ENCODE data around the gene GLT1D1.

The GLT1D1 gene

GRCh38 chr12:128966203-128966810 is 113.0 kb downstream of the GLT1D1 start:
- DNase-seq (ENCODE audit: low read depth), result no peak

GRCh38 chr12:128968668-128969067 is 115.4 kb downstream of the GLT1D1 start:
- no peak for DNase-seq (ENCODE audit: low read depth)

DNA sequence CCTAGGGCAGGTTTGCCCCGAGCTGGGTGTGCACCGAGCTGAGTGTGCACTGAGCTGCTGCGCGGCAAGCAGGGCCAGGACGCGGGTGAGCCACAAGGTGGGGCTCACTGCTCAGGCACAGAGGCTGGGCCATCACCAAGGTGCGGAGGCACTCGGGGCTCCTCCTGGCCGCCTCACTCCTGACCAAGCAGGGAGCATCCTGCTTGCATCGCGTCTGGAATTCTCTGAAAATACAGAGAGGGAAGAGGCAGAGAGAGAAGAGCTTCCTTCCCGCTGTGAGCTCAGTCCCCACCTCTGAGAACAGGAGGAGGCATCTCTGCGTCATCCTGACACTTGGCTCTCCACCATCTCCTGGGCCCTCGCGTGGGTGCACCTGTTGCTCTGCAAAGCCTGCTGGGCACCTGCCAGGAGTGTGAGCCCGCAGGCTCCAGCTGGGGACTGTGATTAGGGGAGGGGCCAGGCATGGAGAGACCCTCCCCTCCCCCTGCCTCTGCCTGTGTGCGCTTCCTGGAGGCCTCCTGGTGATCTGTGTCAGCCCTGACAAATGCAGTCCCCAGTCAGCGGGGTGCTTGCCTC is 116.3 kb downstream of the GLT1D1 start:
- DNase-seq (ENCODE audit: low read depth), result no peak

GRCh38 chr12:128970110-128970509 is 116.8 kb downstream of the GLT1D1 start:
- no peak for DNase-seq (ENCODE audit: low read depth)

- no peak for DNase-seq (ENCODE audit: low read depth)
These were observed 117.7 kb downstream of the GLT1D1 start for GRCh38 chr12:128970941-128971340.

GRCh38 chr12:128971802-128972201 is 118.5 kb downstream of the GLT1D1 start:
- DNase-seq (ENCODE audit: low read depth), result no peak

DNA sequence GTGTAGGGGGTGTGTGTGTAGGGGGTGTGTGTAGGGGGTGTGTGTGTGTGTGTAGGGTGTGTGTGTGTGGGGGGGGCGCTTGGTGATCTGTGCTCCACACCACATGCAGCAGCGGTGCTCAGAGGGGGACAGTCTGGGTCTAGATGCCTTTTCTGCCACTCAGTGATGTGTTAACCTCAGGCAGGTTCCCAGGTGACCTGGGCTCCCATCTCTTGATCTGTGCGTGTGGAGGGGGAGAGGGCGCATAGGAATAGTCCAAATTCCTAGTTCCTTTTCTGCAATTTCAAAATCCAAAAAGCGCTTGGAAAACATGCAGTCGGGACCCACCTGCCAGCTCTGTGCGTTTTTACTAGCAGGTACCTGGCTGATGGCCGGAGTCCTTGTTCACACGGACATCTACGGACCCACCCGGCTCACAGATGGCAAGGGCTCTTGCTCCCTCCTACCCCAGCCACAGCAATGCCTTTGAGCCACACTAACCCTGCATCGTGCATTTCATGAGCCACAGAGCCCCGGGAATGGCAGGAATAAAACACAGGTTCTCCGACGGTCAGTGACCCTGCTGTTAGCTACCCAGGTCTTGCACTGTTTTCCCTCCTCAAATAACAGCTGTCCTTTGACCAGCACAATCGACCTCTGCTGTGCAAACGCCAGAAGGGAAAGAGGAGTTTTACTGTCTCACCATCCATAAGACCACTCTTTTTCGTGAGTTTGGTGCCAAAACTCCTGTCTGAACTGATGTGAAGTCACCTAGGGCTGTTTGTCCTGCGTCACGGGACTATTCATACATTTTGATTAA is 120.8 kb downstream of the GLT1D1 start:
- no peak for DNase-seq (ENCODE audit: low read depth)

GRCh38 chr12:128974881-128975280 is 121.6 kb downstream of the GLT1D1 start:
- no peak for DNase-seq (ENCODE audit: low read depth)

- DNase-seq (ENCODE audit: low read depth), result no peak
These were observed 123.0 kb downstream of the GLT1D1 start for GRCh38 chr12:128976120-128976738.

GRCh38 chr12:128977441-128977840 is 124.2 kb downstream of the GLT1D1 start:
- no peak for DNase-seq (ENCODE audit: low read depth)

GRCh38 chr12:128978067-128978466 is 124.8 kb downstream of the GLT1D1 start:
- no peak for DNase-seq (ENCODE audit: low read depth)

DNA sequence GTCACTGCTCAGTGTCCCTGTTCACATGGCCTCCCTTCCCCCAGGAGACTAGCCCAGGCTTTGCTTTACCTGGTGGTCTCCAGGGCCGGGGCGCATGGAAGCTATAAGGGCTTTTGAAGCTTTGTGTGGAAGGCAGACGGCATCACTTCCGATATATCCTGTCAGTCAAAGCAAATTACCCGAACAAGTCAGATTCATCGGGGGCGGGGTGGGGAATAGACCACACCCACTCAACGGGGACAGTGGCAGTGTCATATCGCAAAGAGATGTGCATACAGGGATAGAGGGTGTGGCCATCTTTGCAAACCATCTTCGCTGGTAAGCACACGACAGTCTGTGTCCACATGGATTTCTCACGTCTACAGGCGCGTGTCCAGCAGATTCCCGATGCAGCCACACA is 127.3 kb downstream of the GLT1D1 start:
- DNase-seq (ENCODE audit: low read depth), result no peak

- DNase-seq (ENCODE audit: low read depth), result no peak
These were observed 128.8 kb downstream of the GLT1D1 start for GRCh38 chr12:128981971-128982533.

- no peak for DNase-seq (ENCODE audit: low read depth)
These were observed 129.7 kb downstream of the GLT1D1 start for GRCh38 chr12:128982933-128983332.

DNA sequence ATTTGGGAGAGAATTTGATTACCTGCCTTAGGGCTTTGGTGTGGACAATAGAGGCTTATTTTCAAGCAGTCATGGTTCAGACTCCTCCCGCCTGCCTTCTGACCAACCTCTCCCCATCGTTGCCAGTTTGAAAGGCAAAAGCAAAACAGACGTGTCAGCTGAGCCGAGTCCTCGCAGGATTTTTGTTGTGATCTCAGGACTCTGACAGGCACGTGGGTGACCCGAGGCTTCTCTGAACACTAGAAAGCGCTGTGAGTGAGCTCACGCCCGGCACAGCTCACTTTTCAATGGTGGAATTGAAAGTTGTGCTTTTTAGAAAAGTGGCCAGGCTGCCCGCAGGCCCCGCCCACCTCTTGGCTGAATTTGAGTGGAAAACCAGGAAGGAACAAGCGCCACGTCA is 130.1 kb downstream of the GLT1D1 start:
- DNase-seq (ENCODE audit: low read depth), result no peak

DNA sequence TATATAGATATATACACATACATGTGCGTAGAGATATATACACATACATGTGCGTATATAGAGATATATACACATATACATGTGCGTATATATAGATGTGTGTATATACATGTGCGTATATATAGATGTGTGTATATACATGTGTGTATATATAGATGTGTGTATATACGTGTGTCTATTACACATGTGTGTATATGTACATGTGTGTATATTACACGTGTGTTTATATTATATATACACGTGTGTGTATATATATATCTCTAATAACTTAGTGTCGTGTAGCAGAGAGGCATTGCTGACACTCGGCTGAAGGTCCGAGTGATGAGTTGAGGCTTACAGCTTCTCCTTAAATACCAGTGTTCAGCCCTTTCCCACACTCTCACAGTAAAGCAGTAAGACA is 133.7 kb downstream of the GLT1D1 start:
- DNase-seq (ENCODE audit: low read depth), result no peak

GRCh38 chr12:128989287-128989686 is 136.0 kb downstream of the GLT1D1 start:
- DNase-seq (ENCODE audit: low read depth), result no peak

- no peak for DNase-seq (ENCODE audit: low read depth)
These were observed 138.4 kb downstream of the GLT1D1 start for GRCh38 chr12:128991716-128992115.

GRCh38 chr12:128992116-128992515 is 138.8 kb downstream of the GLT1D1 start:
- no peak for DNase-seq (ENCODE audit: low read depth)

GRCh38 chr12:128992550-128992949 is 139.3 kb downstream of the GLT1D1 start:
- no peak for DNase-seq (ENCODE audit: low read depth)

- no peak for DNase-seq (ENCODE audit: low read depth)
These were observed 141.6 kb downstream of the GLT1D1 start for GRCh38 chr12:128994856-128995255.

DNA sequence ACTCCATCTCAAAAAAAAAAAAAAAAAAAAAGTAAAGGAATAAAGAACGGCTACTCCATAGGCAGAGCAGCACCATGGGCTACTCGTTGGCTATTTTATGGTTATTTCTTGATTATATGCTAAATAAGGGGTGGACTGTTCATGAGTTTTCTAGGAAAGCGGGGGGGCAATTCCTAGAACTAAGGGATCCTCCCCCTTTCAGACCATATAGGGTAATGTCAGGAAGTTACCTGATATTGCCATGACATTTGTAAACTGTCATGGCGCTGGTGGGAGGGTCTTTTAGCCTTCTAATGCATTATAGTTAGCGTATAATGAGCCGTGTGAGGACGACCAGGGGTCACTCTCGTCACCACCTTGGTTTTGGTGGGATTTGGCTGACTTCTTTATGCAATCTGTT is 142.3 kb downstream of the GLT1D1 start:
- DNase-seq (ENCODE audit: low read depth), result no peak

DNA sequence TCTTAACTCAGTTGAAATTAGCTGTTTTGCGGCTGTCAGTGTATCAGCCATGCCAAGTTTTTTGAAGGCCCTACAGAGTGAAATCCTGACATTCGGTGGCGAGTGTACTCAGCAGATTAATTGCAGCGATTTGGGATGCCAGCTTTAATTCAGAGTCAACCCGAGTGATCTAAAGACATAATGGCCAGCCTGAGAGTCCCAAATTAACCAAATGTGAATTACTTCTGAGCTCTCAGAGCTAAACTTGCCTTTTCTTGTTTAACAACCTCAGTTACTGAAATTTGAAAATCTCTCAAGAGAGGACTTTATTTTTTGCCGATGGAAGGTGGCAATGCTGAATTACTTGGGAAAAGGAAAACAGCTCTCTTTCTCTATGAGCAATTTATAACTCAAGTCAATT is 148.5 kb downstream of the GLT1D1 start:
- no peak for DNase-seq (ENCODE audit: low read depth)
